Raji (cell line): ENCODE results near the gene WAS.

Experiments used
- POLR2A ChIP-seq: IDR thresholded peaks from 2 replicates; pipeline ENCODE4 v1.6.1; 2011; ENCODE audit warnings: low read depth, low read length, control low read depth; ENCODE audit not compliant: insufficient read depth

WAS gene

GRCh38 chrX:48703228-48703627, 19.6 kb downstream of the WAS start:
- no peak for TF ChIP-seq POLR2A

GRCh38 chrX:48703642-48704481, 20.3 kb downstream of the WAS start:
- no peak for TF ChIP-seq POLR2A

GRCh38 chrX:48705871-48706270, 22.3 kb downstream of the WAS start:
- TF ChIP-seq POLR2A = no peak

GRCh38 chrX:48709522-48710112, 26.0 kb downstream of the WAS start:
- TF ChIP-seq POLR2A = no peak

GRCh38 chrX:48711162-48711928, 27.7 kb downstream of the WAS start:
- TF ChIP-seq POLR2A = no peak

GRCh38 chrX:48711929-48712505, 28.4 kb downstream of the WAS start:
- TF ChIP-seq POLR2A = no peak

- no peak for TF ChIP-seq POLR2A
Measured at GRCh38 chrX:48713847-48714246, 30.2 kb downstream of the WAS start.

- no peak for TF ChIP-seq POLR2A
Measured at GRCh38 chrX:48714573-48714972, 31.0 kb downstream of the WAS start.

GRCh38 chrX:48715072-48715471, 31.5 kb downstream of the WAS start:
- TF ChIP-seq POLR2A = no peak

GRCh38 chrX:48715876-48716502, 32.4 kb downstream of the WAS start:
- no peak for TF ChIP-seq POLR2A

GRCh38 chrX:48719958-48720357, 36.4 kb downstream of the WAS start:
- TF ChIP-seq POLR2A = no peak

GRCh38 chrX:48720577-48721250, 37.1 kb downstream of the WAS start:
- no peak for TF ChIP-seq POLR2A

GRCh38 chrX:48721916-48722315, 38.3 kb downstream of the WAS start:
- no peak for TF ChIP-seq POLR2A

GRCh38 chrX:48726596-48726995, 43.0 kb downstream of the WAS start:
- TF ChIP-seq POLR2A = no peak

GRCh38 chrX:48728653-48729052, 45.1 kb downstream of the WAS start:
- no peak for TF ChIP-seq POLR2A

- TF ChIP-seq POLR2A = no peak
Measured at GRCh38 chrX:48736303-48736702, 52.7 kb downstream of the WAS start.
